ENCODE results near the gene CARD11.

DNA sequence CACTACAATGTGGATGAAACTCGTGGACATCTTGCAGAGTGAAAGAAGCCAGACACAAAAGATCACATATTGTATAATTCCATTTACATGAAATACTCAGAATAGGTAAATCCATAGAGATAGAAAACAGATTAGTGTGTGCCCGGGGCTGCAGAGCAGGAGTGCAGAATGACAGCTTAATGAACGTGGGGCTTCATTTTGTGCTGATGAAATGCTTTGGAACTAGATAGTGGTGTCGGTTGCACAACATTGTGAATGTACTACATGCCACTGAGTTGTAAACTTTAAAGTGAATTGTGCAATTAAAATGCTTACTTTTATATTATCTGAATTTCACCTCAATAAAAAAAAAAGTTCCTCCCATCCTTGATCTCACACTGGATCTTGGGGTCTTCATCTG lies 31.8 kb upstream of the CARD11 start:
- no peak for TF ChIP-seq EP300 (IDR thresholded peaks at IDR 0.05)
- no peak for TF ChIP-seq POLR2A (IDR thresholded peaks at IDR 0.05)
- no peak for TF ChIP-seq POLR2AphosphoS5 (IDR thresholded peaks at IDR 0.05)

Measured in suprapubic skin (tissue), 4 donors.